Gastroesophageal sphincter (tissue), 4 donors: ENCODE measurements around the gene ANAPC5. TPM values are rescaled to one million over a fixed set of nuclear protein-coding genes. Genes with fewer than 3 reads are reported as not detected.
A peak's percentile ranks its signal among the peaks of the same experiment; 100 is the strongest.

Experiments used
- ATAC-seq: fragments of 150-250 bp; one replicate; pipeline ENCODE4 v1.9.1; 2016; ENCODE audit warnings: mild to moderate bottlenecking, moderate library complexity
- H3K27ac ChIP-seq, 4 donors: fragments of 200-600 bp; sonication (generic) in 3 of 4; 1 replicate in 3 of 4; 2 replicates in 1 of 4; pipeline ENCODE4 v1.5.1; 2016 to 2019
- H3K27me3 ChIP-seq: fragments of 200-600 bp; sonication (generic); one replicate; pipeline ENCODE4 v1.5.1; 2019
- H3K36me3 ChIP-seq, 2 donors: fragments of 200-600 bp; sonication (generic); one replicate each; pipeline ENCODE4 v1.5.1; 2019; ENCODE audit warnings: control low read depth in 1 of 2
- H3K4me1 ChIP-seq, 3 donors: fragments of 200-600 bp; sonication (generic); 1 replicate in 2 of 3; 2 replicates in 1 of 3; pipeline ENCODE4 v1.5.1; 2016 to 2019; ENCODE audit warnings: control low read depth in 2 of 3
- H3K4me3 ChIP-seq, 2 donors: fragments of 200-600 bp; sonication (generic); one replicate each; pipeline ENCODE4 v1.5.1; 2019; ENCODE audit warnings: mild to moderate bottlenecking in 1 of 2, moderate library complexity in 1 of 2
- H3K9me3 ChIP-seq, 3 donors: fragments of 200-600 bp; sonication (generic); one replicate each; pipeline ENCODE4 v1.5.1; 2017 to 2019; ENCODE audit warnings: control low read depth in 2 of 3
- EP300 ChIP-seq: sonication (generic); formaldehyde crosslinking; IDR thresholded peaks from one replicate; pipeline ENCODE4 v1.6.1; 2017; ENCODE audit warnings: antibody characterized with exemption, mild to moderate bottlenecking
- POLR2A ChIP-seq, 2 donors: fragments of 450-650 bp; IDR thresholded peaks; one replicate each; pipeline ENCODE4 v1.6.1; 2017; ENCODE audit warnings: antibody characterized with exemption in 2 of 2, mild to moderate bottlenecking in 2 of 2, moderate library complexity in 1 of 2
- POLR2AphosphoS5 ChIP-seq: sonication (generic); formaldehyde crosslinking; IDR thresholded peaks from one replicate; pipeline ENCODE4 v1.6.1; 2017; ENCODE audit warnings: antibody characterized with exemption
- WGBS, 2 donors: methylation state at CpG; one replicate each; pipeline ENCODE4 v1.1.5; 2018; ENCODE audit warnings: low coverage in 1 of 2; 5-methylcytosine and 5-hydroxymethylcytosine counted together
- total RNA-seq, 4 donors: library from RNA; depleted of rRNA; stranded (reverse); fragments of >200 nt; gene quantifications; one replicate each; pipeline ENCODE4 v1.1.0, GENCODE V29; 2016
- TF ChIP-seq, protein P1 (sequence below), 4 experiments: fragments of 200-600 bp in 2 of 4; fragments of 450-650 bp in 2 of 4; sonication (generic) in 1 of 4; IDR thresholded peaks; one replicate each; pipeline ENCODE4 v1.5.1; 2017 to 2019; ENCODE audit warnings: antibody characterized with exemption in 4 of 4, mild to moderate bottlenecking in 2 of 4, moderate library complexity in 2 of 4

The ANAPC5 gene
- total RNA-seq, 4 donors from 2014 or later, result 69.2 to 93.5 (median 75.7) TPM

DNA sequence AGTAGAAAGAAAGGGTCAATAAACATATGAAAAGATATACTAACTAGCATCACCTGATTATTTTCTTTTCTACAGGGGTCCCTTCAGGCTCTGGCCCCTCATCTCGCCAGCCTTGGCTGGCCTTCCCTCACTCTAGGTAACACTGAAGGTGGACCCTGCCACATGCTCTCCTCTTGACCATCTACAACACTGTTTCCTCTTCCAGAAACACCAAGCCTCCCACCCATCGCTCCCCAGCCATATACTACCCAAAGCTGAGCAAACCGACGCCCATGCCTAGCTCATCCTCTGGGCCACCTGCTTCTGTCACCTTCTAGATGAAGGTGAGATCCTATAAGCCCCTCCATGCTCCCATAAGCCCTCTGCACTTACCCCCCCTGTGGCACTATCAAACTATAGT, 14.8 kb downstream of the ANAPC5 start:
- Histone ChIP-seq H3K27me3 (no peaks in the 10 kb centered on the region), H3K9me3 (no peaks in the 10 kb centered on the region), H3K4me3 (no peak overlapping the region), H3K27ac (no peak overlapping the region), H3K36me3 (peaks cover 0 to 90% of the 10 kb centered on the region in 2 donors), H3K4me1 (peaks cover 0 to 5% (median 0%) of the 10 kb centered on the region in 3 donors)
- no peak for ATAC-seq
- TF ChIP-seq POLR2A (IDR thresholded peaks at IDR 0.05), result no peak
- no peak for TF ChIP-seq POLR2AphosphoS5
- TF ChIP-seq, protein P1, sequence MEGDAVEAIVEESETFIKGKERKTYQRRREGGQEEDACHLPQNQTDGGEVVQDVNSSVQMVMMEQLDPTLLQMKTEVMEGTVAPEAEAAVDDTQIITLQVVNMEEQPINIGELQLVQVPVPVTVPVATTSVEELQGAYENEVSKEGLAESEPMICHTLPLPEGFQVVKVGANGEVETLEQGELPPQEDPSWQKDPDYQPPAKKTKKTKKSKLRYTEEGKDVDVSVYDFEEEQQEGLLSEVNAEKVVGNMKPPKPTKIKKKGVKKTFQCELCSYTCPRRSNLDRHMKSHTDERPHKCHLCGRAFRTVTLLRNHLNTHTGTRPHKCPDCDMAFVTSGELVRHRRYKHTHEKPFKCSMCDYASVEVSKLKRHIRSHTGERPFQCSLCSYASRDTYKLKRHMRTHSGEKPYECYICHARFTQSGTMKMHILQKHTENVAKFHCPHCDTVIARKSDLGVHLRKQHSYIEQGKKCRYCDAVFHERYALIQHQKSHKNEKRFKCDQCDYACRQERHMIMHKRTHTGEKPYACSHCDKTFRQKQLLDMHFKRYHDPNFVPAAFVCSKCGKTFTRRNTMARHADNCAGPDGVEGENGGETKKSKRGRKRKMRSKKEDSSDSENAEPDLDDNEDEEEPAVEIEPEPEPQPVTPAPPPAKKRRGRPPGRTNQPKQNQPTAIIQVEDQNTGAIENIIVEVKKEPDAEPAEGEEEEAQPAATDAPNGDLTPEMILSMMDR (IDR thresholded peaks at IDR 0.05), result no peak
- no peak for TF ChIP-seq EP300
- 96 to 97% methylated on average over 4 of the region's 4 CpGs for WGBS, 2 donors

DNA sequence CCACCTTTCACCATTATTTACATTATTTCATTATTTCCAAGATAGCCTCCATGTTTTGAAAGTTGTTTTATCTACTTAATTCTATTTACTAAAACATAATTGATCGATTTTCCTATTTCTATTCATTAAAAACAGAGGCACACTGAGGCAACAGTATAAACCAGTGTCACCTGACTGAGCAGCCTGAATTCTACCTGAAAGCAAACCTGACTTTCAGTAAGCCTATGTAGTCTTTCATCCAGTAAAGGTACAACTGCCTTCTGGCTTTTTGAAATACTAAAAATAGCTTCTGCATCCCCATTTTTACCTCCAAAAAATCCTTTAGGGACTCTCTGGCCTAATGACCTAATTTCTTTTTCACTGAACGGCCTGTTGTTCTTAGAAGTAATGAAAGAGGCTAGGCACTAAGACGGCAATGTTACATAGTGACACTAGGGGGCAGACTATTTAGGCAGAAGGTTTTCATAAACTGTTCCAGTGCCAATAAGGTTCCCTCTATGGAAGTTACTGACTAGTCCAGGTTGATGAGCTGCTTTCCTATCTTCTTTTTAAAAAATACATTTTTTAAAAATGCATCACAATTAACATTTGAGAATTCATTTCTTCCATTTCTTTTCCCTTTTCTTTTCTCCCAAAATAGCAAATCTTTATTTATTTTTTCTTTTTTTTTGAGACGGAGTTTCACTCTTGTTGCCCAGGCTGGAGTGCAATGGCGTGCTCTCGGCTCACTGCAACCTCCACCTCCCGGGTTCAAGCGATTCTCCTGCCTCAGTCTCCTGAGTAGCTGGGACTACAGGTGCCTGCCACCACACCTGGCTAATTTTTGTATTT, 17.5 kb downstream of the ANAPC5 start:
- ATAC-seq, result peak; percentile 85
- H3K27me3 ChIP-seq, result no peaks in the 10 kb centered on the region
- H3K27ac ChIP-seq, result no peak overlapping the region
- 34 to 47% methylated on average over 5 to 7 of the region's 8 CpGs for WGBS, 2 donors
- TF ChIP-seq EP300, result no peak
- TF ChIP-seq, protein P1 (IDR thresholded peaks at IDR 0.05), result peak; percentile 83 to 86 (median 85)
- TF ChIP-seq POLR2AphosphoS5, result peak; percentile 31
- H3K4me1 ChIP-seq, result peaks cover 0 to 5% (median 0%) of the 10 kb centered on the region in 3 donors
- H3K4me3 ChIP-seq, result no peak overlapping the region
- peaks cover 0 to 92% of the 10 kb centered on the region in 2 donors for H3K36me3 ChIP-seq
- no peaks in the 10 kb centered on the region for H3K9me3 ChIP-seq

DNA sequence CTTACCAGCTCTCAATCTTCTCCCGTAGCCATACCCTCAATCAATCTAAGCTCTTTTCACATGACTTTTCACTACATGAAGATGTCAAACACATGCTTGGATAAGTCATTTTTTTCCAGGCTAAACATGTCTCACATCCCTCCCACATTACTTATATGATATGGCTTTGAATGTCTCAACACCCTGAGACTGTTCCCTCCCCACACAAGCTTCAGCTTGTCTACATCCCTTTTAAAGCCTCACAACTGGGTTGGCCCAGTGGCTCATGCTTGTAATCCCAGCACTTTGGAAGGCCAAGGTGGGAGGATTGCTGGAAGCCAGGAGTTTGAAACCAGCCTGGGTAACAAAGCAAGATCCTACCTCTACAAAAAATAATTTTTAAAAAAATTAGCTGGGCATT, 18.5 kb downstream of the ANAPC5 start:
- TF ChIP-seq POLR2AphosphoS5 (no peak), POLR2A (IDR thresholded peaks at IDR 0.05) (no peak), EP300 (no peak)
- TF ChIP-seq, protein P1 (IDR thresholded peaks at IDR 0.05), result no peak
- peaks cover 0 to 94% of the 10 kb centered on the region in 2 donors for H3K36me3 ChIP-seq
- no peaks in the 10 kb centered on the region for H3K27me3 ChIP-seq
- H3K4me1 ChIP-seq, result peaks cover 0 to 5% (median 0%) of the 10 kb centered on the region in 3 donors
- H3K27ac ChIP-seq, result no peak overlapping the region
- no peak overlapping the region for H3K4me3 ChIP-seq
- no peaks in the 10 kb centered on the region for H3K9me3 ChIP-seq
- ATAC-seq, result no peak
- 90 to 92% methylated on average over 1 of the region's 1 CpG for WGBS, 2 donors

DNA sequence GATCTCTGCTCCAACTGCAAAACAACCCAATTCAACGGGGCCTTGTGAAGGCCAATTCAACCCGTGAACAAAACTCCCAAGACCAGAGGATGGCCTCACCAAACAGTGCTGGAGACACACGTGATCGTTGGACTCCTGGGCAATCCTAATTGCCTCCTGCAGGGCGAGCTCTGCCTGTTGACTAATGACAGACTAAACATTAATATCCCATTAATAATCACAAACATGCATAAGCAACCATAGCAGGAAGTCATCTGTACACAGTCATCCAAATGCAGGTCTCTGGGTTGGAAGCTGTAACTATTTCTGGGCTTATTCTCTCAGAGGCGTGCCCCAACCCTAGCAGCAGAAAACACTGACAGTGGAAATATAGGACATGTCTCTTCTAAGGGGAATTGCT, 21.0 kb downstream of the ANAPC5 start:
- H3K4me1 ChIP-seq, result peaks cover 0 to 18% (median 0%) of the 10 kb centered on the region in 3 donors
- peaks cover 0 to 96% of the 10 kb centered on the region in 2 donors for H3K36me3 ChIP-seq
- no peak overlapping the region for H3K4me3 ChIP-seq
- no peak for TF ChIP-seq EP300
- TF ChIP-seq, protein P1 (IDR thresholded peaks at IDR 0.05), result no peak
- TF ChIP-seq POLR2A (IDR thresholded peaks at IDR 0.05), result no peak
- TF ChIP-seq POLR2AphosphoS5, result no peak
- no peak for ATAC-seq
- no peaks in the 10 kb centered on the region for H3K9me3 ChIP-seq
- H3K27me3 ChIP-seq, result no peaks in the 10 kb centered on the region
- 64 to 67% methylated on average over 4 to 5 of the region's 6 CpGs for WGBS, 2 donors
- no peak overlapping the region for H3K27ac ChIP-seq

DNA sequence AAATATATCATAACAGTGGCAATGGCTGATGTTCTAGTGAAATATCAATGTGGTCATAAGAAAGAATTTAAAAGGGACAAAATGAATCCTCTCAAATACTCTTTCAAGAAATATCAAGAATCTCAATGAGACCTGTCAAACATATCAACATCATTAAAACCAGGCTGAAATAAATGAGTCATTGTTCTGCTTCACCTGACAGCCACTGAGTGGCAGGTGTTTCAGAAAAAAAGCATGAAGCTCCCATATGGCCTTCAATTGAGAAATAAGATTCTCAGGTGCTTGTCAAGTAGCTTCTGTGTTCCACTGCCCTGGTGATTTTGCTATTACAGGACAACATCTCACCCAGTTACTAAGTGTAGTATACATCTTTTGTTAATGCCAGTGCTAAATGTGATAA, 21.5 kb downstream of the ANAPC5 start:
- Histone ChIP-seq H3K27ac (no peak overlapping the region), H3K27me3 (no peaks in the 10 kb centered on the region), H3K4me1 (peaks cover 0 to 18% (median 0%) of the 10 kb centered on the region in 3 donors), H3K36me3 (peaks cover 0 to 96% of the 10 kb centered on the region in 2 donors), H3K4me3 (no peak overlapping the region), H3K9me3 (no peaks in the 10 kb centered on the region)
- no peak for TF ChIP-seq EP300
- no peak for TF ChIP-seq POLR2AphosphoS5
- TF ChIP-seq POLR2A (IDR thresholded peaks at IDR 0.05), result no peak
- TF ChIP-seq, protein P1 (IDR thresholded peaks at IDR 0.05), result no peak
- no peak for ATAC-seq
